IPS-18c (cell line): ENCODE measurements around the gene ADA.
A peak's percentile ranks its signal among the peaks of the same experiment; 100 is the strongest.
"Not testable (repeated sequence)": the region's sequence is repeated elsewhere in the genome, so short reads cannot be mapped to it uniquely, and the experiment has no call there.

Experiments
- H3K4me3 ChIP-seq: 2 replicates; pipeline ENCODE4 v1.7.0; 2013; ENCODE audit warnings: low read depth, mild to moderate bottlenecking, low read length, moderate library complexity; ENCODE audit not compliant: insufficient read depth
- H3K9me3 ChIP-seq: one replicate; pipeline ENCODE4 v1.6.1; 2013; ENCODE audit warnings: mild to moderate bottlenecking, low read length, moderate library complexity; ENCODE audit not compliant: control insufficient read depth, insufficient read depth

ADA gene

GRCh38 chr20:44651684-44652423 lies at the start of gene ADA:
ADA (minus strand) TSS chr20:44651699; CDS start chr20:44651607, 92 bp downstream.
- H3K9me3 ChIP-seq, result no peaks in the 10 kb centered on the region
- peak within 1 kb of the TSS; percentile 81 for H3K4me3 ChIP-seq

- Histone ChIP-seq H3K9me3 (no peaks in the 10 kb centered on the region), H3K4me3 (no peak overlapping the region)
Observed at GRCh38 chr20:44700306-44700705, 48.8 kb upstream of the ADA start.

DNA sequence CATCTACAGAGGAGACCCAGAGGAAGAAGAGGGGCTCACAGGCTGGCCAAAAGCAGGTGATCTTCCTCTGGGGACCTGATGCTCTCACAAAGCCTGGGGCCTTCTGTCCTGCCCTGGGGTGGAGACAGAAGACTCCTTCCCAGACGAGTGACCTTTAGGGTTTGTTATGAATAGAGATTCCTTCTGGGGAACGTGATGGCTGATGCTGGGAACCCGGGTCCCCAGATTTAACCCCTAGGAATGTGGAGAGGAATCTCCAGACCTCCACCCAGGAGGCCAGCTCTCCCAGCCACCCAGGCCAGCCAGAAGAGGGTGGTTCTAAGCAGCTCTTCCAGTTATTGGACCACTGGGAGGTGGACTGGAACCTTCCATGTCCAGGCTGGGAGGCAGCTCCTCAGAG lies 46.9 kb upstream of the ADA start:
- Histone ChIP-seq H3K4me3 (no peak overlapping the region), H3K9me3 (no peaks in the 10 kb centered on the region)

DNA sequence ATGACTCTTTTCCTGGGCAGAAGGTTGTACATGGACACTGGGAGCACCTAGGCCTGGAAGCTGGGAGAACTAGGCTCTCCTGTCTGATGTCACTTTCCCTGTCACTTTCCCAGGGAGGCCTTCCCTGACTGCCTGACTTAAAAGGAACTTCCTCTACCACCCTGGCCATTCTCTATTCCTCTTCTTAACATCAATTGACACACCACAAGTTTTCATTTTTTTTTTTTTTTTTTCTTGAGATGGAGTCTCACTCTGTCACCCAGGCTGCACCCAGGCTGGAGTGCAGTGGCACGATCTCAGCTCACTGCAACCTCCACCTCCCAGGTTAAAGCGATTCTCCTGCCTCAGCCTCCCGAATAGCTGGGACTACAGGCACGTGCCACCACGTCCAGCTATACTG lies 45.5 kb upstream of the ADA start:
- H3K4me3 ChIP-seq, H3K9me3 ChIP-seq: not testable (repeated sequence)

GRCh38 chr20:44696315-44696714 lies 44.8 kb upstream of the ADA start:
- peaks cover 4% of the 10 kb centered on the region for H3K9me3 ChIP-seq
- H3K4me3 ChIP-seq, result no peak overlapping the region

GRCh38 chr20:44695674-44696300 lies 44.3 kb upstream of the ADA start:
- H3K4me3 ChIP-seq, result no peak overlapping the region
- H3K9me3 ChIP-seq, result peaks cover 4% of the 10 kb centered on the region

DNA sequence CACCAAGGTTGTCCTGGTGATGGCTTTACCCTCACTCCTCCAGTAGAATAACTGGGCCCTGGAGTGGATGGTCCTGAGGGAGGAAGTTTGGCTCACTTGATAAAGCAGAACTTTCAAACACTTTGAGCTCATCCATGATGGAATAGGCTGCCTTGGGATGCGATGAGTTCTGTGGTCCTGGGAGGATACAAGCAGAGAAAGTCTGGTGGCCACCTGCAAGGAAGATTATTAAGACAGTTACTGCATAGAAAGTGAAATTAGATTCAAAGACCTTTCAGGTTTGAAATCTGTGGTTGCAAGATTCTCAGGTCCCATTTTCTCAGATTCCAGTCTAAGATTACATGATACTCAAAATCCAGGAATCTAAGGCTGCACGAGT lies 43.8 kb upstream of the ADA start:
- H3K4me3 ChIP-seq, result no peak overlapping the region

GRCh38 chr20:44694159-44694558 lies 42.7 kb upstream of the ADA start:
- Histone ChIP-seq H3K4me3 (no peak overlapping the region), H3K9me3 (peaks cover 4% of the 10 kb centered on the region)

More for the DNA sequence above, 43.8 kb upstream of the ADA start:
- peaks cover 4% of the 10 kb centered on the region for H3K9me3 ChIP-seq

- H3K9me3 ChIP-seq, result peaks cover 4% of the 10 kb centered on the region
- H3K4me3 ChIP-seq, result no peak overlapping the region
Observed at GRCh38 chr20:44693627-44694026, 42.1 kb upstream of the ADA start.

DNA sequence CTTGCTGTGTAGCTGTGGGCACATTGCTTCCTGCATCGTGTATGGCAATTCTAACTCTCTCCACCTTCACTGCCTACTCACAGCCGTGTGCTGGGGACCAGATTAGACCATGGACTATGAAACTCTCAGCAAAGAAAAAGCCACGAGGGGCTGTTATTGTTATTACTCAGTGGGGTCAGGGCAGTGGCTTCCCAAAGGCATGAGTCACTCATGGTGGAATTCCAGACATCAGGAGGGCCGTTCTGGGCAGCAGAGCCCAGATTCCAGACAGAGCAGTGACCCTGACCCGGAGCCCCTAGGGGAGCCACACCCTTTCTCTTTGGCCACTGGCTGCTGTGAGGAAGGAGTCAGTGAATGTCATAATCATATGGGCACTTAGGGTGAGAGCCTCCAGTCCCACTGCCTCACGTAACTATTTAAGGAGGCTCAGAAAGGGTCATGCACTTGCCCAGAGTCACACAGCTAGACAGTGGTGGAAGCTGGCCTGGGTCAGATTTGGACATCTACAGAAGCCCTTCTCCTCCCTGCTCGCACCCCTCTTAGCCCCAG lies 41.5 kb upstream of the ADA start:
- no peak overlapping the region for H3K4me3 ChIP-seq
- peaks cover 4% of the 10 kb centered on the region for H3K9me3 ChIP-seq

DNA sequence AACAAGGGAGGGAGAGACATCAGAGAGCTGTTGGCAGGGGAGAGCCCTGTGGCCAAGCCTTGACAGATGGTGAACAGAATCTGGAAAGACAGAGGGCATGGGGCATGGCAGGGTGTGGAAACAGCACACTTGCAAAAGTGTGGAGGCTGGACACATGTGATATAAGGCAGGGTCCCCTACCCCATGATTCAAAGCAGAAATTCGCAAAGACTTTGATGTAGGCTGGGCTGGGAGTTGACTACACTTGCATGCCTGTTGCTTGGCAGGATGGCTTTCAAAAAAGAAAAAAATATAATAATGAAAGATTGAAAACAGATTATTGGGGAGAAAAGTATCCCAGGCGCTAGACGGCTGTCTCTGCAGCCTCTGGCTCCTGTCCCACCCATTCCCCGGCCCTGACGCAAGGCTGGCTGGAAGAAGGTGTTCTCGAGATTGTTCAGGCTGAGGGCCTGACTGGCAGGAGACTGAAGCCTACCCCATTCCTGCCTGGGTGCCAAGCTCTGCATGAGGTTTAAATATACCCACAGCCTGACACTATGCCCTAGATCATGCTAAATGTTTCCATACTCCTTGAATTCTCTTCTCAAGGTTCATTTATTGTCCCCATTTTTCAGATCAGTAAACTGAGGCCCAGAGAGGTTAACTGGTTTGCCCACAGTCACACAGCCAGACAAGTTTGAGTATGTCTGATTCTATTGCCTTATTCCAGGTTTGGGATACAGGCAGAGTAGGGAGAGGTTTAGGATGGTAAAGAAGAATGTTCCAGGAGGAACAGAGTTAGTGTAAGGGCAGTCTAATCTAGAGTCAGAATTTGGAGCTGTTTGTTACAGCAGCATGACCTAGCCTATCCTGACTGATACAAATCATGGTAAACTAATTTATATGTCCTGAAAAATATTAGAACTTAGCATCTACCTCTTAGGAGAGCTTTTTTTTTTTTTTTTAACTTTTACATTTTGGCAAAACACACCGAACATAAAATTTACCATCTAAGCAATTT lies 40.2 kb upstream of the ADA start:
- Histone ChIP-seq H3K9me3 (peaks cover 4% of the 10 kb centered on the region), H3K4me3 (no peak overlapping the region)

DNA sequence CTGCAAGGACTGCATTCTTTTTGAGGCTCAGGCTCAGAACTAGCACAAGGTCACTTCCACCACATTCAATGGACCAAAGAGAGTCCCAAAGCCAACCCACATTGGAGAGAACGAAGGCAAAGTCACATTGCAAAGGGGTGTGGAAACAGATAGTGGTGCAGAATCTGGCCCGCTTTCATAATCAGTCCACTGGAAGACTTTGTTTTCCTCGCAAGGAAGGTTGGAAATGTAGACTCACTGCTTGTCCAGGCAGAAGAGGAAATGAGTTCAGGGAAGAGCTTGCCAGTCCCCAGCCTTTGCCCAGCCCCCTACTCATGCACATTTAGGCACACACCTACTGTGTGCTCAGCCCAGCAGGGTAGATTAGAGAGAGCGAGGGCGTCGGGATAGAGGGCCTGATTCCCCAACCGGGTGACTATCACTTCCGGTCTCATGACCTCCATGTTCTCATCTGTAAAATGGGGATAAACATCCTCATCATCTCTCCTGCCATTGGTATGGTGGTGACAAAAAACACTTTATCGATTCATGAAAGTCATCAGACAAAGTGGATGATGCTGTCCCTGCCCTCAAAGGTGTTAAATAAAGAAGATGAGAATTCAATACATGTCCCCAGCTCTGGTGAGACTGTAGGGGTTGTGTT lies 39.4 kb upstream of the ADA start:
- Histone ChIP-seq H3K4me3 (no peak overlapping the region), H3K9me3 (peaks cover 4% of the 10 kb centered on the region)

DNA sequence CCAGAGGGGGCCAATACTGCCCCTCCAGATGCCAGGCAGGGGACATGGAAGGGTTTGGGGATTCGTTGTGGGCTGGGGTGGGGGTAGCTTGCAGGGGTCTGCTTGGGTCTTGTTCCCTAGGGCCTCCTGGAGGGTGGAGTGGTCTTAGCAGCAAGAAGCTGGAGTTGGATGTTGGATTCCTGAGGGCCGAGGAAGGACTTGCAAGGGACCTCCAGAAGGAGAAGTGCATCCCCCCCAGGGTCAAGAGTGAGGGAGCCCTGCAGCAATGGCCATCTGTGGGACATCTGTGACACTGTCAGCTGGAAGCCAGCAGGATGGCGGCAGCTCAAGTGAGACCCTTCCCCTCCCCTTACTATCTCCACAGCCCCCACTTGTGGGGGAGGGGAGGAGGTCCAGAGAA lies 38.3 kb upstream of the ADA start:
- Histone ChIP-seq H3K4me3 (no peak overlapping the region), H3K9me3 (peaks cover 4% of the 10 kb centered on the region)

DNA sequence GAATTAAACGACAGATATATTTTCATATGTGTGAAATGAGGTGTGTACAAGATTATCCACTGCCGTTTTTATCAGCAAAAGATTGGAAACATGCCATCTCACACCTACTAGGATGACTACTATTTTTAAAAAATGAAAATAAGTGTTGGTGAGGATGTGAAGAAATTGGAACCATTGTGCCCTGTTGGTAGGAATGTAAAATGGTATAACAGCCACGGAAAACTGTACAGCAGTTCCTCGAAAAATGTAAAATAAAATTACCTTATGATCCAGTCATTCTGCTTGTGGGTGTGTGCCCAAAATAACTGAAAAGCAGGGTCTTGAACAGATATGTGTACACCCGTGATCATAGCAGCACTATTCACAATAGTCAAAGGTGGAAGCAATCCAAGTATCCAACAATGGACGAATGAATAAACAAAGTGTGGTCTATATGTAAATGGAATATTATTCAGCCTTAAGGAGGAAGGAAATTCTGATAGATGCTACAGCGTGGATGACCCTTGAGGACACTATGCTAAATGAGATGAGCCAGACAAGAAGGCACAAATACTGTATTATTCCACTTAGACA lies 36.6 kb upstream of the ADA start:
- H3K4me3 ChIP-seq, result no peak overlapping the region
- H3K9me3 ChIP-seq, result peaks cover 4% of the 10 kb centered on the region

DNA sequence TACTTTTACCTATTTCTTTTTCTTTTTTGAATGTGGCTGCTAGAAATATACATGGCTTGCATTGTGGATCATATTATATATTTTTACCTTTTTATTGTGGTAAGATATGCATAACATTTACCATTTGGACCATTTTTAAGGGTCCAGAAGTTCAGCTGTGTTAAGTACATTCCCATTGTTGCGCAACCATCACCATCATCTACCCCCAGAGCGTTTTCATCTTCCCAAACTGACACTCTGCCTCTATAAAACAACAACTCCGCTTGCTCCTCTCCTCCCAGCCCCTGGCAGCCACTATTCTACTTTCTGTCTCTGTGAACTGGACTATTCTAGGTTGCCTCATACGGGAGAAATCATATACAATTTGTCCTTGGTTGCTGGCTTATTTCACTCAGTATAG lies 35.4 kb upstream of the ADA start:
- H3K4me3 ChIP-seq, result no peak overlapping the region
- H3K9me3 ChIP-seq, result peaks cover 3% of the 10 kb centered on the region

DNA sequence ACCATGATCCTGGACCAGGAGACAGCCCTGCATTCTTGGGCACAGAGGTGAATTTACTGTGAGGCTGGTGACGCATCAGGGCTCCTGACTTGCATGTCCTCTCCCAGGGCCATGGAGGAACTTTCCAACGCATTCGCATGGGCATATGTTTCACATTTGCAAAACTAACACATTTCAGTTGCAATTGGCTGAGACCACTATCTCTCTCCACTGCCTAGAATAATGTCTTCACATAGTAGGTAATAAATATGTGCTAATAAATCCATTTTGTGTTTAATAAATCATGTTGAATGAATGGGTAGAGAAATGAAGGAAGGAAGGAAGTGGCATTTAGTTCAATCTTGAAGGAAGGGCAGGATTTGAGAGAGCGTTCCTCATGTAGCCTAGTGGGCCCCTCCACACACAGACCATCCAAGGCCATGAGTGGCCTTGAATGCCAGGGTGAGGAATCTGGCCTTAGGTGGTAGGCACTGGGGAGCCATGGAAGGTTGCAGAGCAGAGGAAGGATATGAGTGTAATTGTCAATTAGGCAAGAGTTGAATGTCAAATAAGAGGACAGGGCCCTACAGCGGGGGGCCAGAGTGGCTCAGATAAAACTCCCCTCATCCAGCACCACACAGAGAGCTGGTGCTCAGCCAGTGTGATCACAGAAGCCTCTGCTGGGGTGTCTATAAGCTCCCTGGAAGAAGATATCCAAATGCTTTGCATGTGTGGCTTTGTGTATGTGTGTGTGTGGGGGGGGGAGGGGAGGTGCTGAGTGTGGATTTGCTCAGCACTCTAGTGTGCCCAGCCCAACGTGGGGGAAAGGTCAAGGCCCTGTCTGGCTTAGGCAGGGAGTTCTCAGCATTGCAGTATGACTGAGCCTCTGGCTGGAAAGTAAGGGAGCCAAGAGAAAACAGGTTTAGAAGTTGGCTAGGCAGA lies 32.8 kb upstream of the ADA start:
- H3K9me3 ChIP-seq, result no peaks in the 10 kb centered on the region
- no peak overlapping the region for H3K4me3 ChIP-seq
